GM03348 (cell line): ENCODE data around the gene FOXI3.

Source experiments
- DNase-seq: peaks from one replicate; pipeline ENCODE4 v3.0.0; 2012; ENCODE audit warnings: low spot score

The FOXI3 gene

DNA sequence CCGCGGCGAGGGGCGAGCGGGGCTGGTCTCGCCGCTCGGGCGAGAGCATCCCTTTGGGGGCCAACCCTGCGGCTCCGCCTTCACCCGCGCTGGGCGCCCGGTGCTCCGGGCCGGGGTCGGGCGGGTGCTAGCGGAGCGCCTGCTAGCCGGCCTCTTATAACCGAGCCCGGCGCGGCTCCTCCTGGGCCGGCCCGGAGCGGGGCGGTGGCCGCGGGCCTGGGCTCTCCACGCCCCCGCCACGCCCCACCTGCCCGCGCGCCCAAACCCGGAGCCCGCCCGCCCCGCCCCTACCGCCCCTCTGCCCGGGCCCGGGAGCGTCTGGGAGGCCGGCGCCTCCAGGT is at the start of gene FOXI3:
Gene FOXI3 (minus strand): TSS at position 129 of the 341 bp plus-strand sequence. CDS start 158 bp downstream, outside the sequence.
- no peak for DNase-seq

DNA sequence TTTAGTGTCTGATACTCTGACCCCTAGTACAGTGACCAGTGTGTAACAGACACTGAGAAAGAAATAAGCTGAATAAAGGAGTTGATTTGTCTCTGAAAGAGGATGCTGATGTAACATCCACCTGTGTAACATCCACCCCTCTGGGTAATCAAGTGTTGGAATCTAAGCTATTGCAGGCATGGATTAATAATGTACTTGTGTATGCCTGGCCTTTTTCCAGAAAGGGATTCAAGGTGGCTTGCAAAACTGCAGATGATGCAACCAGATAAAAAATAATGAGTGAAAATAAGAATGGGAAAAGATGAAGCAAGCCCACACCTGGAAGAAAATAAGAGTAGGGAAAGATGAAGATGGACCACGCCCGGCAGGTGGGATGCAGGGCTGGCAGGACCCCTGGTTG is 48.2 kb upstream of the FOXI3 start:
- no peak for DNase-seq

DNA sequence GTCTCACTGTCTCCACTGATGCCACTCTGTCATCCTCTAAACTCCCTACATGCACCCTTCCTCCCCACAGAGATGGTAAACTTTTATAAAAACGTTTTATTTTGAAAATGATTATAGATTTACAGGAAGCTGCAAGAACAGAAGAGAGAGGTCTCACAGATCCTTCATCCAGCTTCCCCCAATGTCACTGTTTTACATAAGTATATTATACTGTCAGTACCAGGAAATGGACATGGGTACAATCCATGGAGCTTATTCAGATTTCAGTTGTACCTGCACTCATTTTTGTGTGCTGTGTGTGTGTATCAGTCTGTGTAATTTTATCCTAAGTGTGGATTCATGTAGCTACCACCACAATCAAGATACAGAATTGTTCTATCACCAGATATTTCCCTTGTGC is 46.7 kb upstream of the FOXI3 start:
- no peak for DNase-seq

DNA sequence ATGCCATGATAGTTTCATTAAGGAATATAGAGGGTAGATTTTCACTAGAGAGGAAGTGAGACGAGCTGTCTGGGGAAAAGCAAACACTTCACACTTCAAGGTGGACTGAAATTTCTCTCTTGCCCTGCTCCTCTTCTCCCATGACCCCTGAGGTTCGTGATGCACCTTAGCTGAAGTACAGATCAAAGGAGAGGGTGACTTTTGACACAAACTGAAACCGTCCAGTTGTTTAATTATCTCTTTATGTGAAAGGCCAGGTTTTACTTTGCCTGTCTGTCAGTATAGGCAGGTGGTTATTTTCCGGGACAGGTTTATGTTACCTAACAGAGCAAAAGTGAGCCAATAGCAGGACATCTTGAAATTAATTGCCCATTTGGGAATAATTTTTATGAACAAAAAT is 41.0 kb upstream of the FOXI3 start:
- no peak for DNase-seq

DNA sequence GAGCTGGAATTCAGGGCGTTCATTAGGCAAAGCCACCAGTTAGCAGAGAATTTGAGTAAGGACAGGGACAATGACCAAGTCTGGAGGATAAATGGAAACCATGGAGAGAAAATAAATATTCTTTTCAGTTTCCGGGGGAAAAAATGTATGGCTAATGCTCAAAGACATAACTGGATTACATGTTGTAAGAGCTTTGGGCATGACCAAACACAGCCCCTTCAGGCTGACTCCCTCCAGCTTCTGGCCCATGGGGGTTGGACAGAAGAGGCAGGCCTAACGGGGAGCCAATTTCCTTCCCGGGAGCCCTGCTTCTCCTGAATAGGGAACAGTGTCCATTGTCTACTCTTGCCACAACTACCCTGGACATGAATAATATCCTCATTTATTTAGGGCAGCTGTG is 39.5 kb upstream of the FOXI3 start:
- DNase-seq, result no peak

DNA sequence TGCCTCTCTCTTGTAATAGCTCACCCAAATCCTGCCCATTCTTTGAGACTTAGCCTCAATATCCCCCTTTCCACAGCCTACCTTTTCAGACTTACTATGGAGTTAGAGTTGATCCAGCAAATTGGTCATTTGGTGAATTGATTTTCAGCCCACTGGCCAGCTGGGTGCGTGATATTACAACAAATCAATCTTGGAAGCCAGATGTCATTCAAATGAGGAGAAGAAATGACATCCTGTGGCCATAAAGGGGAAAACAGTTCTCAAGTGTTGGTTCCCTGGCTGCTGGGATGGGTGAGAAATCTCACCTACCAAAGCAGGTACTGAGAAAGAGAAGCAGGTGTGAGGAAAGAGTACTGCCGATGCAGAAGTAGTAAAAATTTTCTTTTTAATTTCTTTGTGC is 36.7 kb upstream of the FOXI3 start:
- no peak for DNase-seq

DNA sequence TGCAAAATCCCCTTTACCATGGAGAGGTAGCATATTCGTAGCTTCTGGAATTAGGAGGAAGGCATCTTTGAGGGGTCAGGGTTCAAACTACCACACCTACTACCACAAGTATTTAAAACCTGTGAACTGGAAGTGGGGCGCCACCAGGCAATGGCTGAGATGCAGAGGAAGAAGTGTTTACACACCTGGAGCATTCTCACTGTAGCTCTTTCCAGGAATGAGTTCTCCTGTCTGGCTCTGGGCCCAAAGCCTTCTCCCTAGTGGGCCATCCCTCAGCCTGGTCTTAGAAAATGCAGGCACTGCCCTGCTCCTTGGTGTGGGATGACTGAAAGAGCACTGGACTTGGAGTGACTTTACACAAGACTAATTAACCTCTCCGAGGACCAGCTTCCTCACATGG is 30.7 kb upstream of the FOXI3 start:
- no peak for DNase-seq

DNA sequence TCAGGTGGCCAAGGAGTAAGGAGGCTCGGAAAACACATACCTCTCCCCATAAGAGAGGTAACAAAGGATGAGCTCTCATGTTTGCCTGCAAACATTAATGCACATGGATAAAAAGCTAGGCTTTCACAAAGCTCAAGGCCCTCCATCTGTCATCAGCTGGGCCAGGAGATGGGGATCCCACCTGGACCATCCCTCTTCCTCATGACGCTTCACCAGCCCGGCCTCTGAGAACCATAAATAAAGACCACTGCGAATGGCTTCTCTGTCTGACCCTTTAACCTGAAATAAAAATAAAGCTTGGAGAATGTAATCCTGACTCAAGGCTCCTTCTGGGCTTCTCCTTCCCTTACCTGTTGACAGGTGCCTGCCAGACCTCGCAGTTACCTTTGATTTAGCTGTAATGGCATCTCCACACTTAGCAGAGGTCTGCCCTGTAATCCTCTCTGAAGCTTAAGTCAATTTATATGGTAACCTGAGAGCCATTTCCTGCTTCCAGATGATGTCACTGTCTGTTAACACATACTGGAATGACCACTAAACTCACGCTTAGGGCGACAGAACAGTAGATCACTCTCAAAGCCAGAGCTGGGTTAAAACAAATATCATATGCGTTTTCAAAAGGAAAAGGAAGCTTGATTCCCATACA is 29.3 kb upstream of the FOXI3 start:
- no peak for DNase-seq

DNA sequence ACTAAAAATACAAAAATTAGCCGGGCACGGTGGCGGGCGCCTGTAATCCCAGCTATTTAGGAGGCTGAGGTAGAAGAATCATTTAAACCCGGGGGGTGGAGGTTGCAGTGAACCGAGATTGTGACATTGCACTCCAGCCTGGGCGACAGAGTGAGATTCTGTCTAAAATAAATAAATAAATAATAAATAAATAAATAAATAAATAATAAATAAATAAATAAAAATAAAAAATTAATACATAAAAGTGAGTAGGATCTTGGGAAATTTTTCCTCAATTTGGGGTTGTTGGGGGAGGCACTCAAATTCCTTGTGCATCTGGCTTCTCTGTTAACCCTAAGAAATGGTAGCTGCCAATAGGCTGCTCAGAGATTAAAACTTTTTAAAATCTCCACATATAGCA is 20.3 kb upstream of the FOXI3 start:
- no peak for DNase-seq

DNA sequence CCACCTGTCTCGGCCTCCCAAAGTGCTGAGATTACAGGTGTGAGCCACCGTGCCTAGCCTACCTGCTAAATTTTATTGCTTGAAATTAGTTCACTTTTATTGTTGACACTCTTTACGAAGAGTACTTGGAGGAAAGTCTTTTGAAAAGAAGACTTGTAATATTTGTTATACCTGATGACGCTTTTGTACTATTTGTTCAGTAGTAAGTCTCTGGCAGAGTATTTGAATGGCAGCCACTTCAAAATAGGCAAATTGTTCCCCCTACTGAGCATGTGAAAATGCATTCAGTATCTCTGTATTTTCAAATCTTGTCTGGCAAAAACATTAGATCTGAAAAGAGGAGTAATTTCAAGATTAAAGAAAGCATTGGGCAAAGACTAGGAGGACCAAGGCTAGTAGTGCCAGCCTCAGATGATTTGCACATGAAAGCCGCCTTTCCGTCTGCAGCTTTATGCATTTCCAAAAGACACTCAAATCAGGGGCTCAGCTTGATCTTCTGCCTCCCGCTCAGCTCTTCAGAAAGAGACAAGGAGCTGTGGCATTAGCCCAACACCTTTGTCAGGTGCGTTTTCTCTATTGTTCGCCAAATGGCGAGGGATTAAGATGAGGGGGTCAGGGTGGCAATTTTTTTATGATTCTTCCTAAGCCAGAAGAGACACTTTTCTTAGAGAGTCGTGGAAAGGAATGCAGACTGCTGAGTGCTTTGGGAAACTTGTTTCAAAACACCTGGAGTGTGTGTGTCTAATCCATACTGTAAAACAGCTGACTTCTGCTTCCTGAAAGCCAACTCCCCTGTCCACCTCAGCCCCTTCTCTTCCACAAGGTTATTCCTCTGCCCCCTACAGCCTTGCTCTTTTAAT is 18.8 kb upstream of the FOXI3 start:
- no peak for DNase-seq

DNA sequence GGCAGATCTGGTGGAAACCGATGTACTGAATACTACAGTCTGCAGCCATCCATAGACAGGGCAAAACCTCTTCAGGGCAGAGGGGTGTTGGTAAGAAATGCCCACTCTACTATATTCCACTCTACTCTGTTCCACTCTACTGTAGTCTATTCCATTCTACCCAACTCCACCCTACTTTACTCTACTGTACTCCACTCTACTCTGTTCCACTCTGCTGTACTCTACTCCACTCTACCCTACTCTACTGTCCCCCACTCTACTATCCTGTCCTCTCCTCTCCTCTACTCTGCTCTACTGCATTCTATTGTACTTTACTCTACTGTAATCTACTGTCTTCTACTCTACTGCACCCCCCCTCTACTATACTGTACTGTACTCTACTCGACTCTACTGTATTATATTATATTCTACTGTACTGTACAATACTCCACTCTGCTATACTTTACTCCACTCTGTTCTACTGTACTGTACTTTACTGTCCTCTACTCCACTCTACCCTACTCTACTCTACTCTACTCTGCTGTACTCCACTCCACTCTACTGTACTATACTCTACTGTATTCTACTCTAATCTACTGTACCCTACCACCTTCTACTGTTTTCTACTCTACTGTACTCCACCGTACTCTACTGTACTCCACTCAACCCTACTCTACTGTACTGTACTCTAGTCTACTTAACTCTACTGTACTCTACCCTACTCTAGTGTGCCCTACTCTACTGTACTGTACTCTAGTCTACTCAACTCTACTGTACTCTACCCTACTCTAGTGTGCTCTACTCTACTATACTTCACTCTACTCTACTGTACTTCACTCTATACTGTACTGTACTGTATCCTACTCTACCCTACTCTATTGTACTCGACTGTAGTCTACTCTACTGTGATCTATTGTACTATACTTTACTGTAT is 17.0 kb upstream of the FOXI3 start:
- DNase-seq, result no peak

DNA sequence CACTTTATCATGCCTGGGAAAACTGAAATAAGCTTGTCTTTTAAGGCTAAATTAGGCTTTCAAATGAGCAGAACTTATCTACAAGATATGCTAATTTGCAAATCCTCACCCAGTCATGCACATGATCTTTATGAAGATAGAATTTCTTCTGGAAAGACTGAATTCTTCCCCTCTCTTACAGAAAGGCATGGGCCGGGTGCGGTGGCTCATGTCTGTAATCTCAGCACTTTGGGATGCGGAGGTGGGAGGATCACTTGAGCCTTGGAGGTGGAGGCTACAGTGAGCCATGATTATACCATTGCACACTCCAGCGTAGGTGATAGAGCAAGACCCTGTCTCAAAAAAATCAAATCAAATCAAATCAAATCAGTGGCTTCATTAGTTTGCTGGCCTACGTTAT is 11.7 kb upstream of the FOXI3 start:
- DNase-seq, result no peak

DNA sequence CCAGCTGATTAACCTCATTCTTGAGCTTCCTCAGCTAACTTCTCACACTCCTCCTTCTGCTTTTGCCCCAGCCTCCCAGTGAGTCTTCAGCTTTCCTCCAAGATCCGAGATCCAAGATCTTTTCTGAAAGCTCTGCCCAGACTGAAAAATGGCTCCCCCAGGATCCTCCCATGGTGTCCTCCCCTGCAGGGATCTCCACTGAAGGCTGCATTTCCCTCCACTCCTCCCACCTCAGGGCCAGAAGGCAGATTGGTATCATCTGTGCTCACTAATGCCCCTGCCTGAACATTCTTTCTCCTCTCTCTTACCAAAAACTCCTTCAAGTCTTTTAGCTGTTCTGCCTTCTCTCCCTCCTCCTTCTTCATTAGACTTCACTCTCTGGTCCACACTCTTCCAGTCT is 6.1 kb upstream of the FOXI3 start:
- no peak for DNase-seq

DNA sequence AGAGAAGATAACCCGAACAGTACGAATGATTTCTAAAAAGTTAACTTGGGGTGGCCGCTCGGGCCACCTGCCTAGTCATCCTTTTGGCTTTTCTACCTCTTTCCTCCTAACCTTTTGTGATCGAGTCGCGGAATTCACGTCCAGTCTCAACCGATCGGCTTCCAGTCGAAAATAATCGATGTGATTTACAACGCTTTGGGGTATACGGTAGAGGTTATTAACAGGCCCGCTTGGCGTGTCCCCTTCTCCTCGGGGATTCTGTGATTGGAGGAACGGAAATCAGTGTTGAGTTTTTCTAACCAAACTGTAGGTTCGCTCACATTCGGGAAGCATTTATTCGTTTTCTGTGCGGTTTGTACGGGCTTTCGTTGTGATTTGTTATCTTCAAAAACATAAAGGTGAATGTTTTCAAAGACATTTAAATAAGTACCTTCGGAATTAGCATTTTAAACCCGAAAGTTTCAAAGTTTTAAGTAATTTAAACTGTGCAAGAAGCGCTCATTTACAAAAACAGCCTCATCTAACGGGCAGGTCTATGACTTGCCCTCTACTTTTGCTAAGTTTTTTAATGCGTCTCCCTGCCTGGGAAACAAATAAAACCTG is 588 bp upstream of the FOXI3 start:
- no peak for DNase-seq

DNA sequence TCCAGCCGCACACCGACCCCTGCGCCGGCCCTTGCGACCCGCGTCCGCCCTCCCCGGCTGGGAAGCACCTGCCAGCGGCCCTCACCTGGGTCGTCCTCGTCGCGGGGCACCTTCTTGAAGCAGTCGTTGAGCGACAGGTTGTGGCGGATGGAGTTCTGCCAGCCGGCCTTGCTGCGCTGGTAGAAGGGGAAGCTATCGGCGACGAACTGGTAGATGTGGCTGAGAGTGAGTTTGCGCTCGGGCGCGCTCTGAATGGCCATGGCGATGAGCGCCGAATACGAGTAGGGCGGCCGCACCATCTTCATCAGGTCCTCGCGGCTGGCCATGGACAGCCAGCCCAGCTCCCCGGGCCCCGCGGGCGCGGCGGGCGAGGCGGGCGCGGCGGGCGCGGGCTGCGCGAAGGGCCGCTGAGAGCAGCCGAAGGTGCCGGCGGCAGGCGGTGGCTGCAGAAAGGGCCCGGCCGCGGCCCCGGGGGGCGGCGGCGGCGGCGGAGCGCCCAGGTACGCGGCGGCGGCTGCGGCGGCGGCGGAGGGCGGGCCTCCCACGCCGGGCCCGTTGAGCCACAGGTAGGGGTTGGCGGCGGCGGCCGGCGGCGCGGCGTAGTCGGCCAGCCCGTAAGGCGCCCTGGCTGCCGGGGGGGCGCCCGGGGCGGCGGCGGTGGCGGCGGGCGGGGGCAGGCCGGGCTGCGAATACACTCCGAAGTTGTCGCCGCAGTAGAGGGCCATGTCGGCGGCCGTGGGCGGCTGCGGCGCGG is 505 bp downstream of the FOXI3 start:
- DNase-seq, result no peak

DNA sequence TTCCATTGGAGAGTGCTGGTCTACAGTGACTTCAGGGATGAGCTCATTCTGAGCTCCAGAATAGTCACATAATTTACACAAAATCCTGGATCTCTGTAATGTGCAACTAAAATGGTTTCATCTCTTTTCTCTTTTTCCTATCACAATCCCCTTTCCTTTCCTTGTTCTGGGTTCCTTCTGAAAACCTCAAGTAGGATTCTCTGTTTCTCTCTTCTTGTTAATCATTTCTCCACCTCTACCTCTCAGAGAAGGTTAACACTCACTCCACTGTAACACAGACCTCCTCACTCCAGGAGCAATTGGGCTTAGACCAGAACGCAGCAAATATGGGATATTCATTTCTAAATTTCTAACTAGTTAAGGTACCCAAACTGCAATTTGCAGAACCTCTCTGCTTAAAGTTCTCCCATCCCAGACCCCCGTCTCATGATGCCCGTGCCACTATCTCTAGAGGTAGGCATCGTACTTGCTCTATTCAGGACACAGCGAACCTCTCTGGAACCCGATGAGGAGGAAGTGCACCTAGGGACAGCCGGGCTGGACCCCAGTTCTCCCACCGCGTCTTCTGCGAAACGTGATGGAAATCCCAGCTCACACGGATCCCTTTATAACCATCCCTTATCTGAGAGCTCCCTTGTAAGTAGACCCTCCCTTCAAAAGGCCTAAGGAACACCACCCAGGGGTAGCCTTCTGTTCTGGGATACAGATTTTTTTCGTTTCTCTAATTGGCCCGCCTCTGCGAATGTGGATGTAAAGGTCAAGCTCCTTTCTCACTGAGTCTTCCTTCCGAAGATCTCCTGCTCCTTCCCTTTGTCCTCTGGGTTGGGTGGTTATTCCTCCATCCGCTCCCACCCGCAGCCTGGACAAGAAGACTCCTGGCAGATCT is 1.3 kb downstream of the FOXI3 start:
- DNase-seq, result no peak

DNA sequence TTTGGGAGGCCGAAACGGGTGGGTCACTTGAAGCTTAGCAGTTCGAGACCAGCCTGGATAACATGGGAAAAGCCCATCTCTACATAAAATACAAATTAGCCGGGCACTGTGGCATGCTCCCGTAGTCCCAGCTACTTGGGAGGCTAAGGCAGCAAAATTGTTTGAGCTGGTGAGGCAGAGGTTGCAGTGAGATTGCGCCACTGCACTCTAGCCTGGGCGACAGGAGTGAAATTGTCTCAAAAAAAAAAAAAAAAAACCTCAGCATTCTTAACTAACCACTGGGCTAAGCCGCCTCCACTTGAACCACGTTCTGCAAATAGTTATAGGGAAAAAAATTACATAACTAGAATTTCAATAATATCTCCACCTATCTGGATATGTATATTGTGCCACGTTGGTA is 2.3 kb downstream of the FOXI3 start:
- DNase-seq, result no peak

DNA sequence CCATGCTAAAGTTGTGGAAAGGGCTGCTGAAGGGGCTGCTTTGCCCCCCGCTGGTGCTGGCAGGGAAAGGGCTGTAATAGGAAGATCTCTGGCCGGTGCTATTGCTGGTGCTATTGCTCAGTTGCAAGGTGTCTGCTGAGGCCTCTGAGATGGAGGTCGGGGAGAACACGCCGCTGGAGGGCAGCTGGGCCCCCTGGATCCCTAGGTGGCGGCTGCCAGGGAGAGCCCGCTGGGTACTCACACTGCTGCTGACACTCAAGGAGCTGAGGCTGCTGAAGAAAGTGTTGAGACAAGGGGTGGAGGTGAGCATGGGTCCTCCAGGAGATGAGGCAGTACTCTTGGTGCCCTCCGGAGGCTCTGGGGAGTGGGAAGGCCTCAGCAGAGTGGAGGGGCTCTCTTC is 4.2 kb downstream of the FOXI3 start:
- no peak for DNase-seq

DNA sequence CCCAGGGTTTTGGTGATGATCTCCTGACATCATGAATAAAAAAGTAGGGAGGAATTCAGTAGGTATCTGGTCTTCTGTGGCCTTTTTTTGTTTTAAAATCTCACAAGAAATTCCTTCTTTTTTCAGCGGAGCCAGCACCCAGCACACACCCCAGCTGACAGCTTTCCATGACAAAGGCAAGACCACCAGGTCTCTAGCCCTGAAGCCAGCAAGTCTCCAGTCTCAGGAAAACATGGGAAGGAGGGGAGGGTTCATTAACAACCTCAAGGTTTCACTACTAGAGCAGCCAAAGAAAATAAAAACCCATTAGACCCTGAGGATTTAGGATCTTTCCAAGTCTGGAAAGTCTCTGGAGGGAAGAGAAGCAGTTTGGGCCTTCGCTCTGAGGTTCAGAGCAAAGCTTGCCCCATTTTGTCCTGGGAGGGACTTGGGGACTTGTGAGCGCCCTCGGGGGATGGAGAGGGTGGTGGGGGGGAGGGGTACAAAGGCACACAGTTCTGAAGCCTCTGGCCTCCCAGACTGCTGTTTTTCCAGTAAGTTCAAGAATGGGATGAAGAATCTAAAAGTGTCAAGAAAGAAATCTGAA is 9.0 kb downstream of the FOXI3 start:
- DNase-seq, result no peak

DNA sequence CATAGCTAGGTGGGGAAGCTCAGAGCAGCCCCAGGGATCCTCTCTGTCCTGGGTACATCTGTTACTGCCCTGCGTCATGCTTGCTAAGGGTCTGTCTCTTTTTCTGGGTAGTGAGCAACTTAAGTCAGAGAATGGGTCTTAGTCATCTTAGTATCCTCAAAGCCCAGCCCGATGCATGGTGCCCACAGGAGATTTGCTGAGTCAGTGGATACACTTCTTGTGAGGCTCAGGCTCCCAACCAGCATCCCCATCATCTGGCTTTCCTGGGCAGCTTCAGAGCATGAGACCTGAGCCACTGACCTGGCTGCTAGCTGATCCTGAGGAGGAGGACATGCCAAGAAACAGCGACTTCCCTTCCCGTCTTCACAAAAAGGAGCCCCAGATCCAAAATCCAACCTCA is 10.0 kb downstream of the FOXI3 start:
- DNase-seq, result no peak
